ENCODE data around the gene CMTM3.

The CMTM3 gene

DNA sequence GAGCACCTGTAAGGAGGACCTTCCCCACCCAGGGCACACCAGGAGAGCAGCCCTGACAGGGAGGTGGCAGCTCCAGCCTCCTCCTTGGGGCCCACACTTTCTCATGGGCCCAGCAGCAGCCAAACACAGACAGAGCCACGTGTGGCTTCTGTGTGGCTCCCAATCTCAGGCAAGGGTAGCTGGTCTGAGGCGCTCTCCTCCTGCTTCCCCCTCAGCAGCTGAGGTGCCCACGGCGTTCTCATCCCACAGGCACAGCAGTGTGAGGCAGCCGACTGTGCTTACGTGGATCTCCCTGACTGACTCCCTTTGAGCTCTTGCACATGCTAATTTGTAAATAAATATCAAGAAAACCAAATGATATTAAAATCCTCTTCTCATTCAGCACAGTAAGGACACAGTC is 30.9 kb downstream of the CMTM3 start:
- no peak for DNase-seq (ENCODE audit: low spot score)

DNA sequence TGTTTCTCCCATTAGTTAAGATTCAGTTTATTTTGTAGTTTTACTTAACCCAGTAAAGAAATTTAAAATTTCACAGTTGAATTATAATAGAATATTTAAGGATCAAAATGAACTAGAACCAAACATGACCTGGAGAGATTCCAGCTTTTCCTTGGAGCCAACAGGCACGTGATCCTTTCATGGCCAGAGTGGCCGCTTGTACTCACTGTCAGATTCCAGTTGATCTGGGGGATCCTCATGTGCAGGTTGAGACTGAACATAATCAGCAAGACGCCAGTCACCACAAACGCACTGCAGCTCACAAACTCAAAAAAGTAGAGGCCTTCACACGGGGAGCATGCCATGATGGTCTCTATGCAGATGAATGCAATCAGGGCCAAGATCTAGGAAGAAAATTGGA is 31.7 kb downstream of the CMTM3 start:
- peak; percentile 15 for DNase-seq (ENCODE audit: low spot score)

DNA sequence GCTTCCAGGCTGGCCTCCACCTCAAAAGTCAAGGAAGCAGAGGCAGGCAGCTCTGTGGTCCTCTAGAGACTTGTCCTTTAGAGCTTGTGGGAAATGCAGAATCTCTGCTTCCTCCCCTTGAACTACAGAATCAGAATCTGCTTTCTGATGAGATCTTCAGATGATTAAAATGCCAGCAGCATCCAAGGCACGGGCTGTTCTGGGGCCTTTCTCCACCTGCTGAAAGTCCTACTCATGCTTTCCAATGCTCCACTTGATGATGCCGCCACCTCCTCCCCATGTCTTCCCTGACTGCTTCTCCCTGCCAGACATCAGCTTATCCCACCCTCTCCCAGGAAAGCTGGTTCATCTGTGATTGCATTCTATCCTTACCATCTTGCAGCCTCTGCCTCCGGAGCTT is 33.3 kb downstream of the CMTM3 start:
- no peak for DNase-seq (ENCODE audit: low spot score)

DNA sequence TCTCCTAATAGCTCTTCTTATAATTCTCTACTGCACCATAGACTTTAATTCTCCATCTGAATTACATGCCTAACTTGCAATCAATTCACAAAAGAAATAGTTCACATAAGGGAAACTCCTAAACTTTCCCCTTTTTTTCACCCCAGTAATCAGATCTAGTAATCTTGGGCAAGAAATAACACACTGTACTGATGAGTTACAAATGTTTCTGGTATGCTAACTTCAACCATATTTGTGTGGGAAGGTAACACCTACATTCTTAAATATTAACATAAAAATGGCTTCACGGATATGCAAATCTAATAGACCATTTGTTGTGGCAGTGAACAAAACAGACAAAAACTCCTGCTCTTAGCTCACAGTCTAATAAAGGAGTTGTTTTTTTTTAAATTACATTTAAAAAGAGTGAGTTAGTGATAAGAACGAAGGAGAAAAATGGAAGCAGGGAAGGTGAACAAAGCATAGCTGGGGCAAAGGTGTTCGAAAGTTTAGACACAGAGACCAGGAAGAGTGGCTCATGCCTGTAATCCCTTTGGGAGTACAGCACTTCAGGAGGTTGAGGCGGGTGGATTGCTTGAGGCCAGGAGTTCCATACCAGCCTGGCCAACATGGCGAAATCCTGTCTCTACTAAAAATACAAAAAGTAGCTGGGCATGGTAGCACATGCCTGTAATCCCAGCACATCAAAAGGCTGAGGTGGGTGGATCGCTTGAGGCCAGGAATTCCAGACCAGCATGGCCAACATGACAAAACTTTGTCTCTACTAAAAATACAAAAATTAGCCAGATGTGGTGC is 34.8 kb downstream of the CMTM3 start:
- DNase-seq (ENCODE audit: low spot score), result no peak

DNA sequence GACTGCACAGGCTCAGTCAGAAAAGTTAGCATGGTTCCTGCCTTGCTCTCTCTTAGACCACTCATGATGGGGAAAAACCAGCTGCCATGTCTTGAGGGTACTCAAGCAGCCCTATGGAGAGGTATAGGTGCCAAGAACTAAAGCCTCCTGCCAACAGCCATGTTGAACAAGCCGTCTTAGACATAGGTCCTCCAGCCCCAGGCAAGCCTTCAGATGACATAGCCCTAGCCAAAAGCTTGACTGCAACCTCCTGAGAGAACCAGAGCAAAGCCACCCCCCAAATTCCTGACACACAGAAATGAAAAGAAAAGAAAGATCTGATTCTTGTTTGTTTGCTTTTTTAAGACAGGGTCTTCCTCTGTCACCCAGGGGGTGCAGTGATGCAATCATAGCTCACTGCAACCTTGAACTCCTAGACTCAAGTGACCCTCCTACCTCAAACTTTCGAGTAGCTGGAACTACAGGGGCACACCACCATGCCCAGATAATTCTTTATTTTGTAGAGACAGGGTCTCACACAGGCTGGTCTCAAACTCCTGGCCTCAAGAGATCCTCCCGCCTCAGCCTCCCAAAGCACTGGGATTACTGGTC is 36.3 kb downstream of the CMTM3 start:
- DNase-seq (ENCODE audit: low spot score), result no peak

DNA sequence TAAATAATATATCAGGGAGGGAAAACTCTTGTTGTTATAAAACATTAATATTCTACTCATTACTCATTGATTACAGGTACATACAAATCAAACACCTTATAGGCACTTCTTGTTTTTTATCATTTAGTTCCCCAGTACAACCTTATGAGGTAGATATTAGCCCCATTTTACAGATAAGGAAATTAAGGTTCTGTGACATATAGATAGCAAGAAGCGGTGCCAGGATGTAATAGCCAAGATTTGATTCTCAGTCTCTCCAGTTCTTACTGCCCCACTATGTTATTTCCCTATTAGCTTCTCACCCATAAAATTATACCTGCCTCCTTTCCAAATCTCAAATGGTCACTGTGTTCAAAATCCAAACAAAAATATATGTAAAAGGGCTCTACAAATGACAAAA is 36.9 kb downstream of the CMTM3 start:
- DNase-seq (ENCODE audit: low spot score), result no peak

DNA sequence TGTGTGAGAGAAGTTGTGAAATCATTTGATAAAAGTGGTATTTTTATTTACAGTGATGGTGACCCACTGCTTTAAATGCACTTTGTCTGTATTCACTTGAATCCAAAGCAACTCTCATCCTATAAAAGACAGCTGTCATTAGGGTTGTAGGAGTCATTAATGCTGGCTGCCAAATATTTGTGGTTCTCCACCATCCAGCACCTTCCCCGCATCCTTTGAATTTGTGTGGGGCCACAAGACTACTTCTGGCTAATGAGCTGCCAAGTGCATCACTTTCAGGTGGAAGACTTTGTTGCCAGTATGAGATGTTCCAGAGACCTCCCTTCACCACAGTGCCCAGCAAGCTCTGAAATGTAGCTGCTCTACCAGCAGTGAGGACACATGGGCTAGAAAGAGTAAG is 43.4 kb downstream of the CMTM3 start:
- DNase-seq (ENCODE audit: low spot score), result no peak

DNA sequence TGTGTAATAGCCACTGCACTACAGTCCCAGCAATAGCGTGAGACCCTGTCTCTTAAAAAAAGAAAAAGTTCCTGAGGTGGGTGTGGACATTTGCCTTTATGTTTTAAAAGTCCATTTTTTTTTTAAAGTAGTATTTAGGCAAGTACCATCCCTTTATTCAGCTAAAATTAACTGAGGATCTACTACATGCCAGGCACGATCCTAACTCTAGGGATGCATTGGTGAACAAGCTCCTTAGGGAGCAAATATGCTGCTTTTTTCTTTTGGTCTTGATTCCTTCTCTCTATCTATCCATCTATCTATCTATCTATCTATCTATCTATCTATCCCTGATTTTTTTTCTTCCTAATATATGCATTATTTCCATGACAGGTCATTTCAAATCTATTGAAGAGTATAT is 44.7 kb downstream of the CMTM3 start:
- DNase-seq (ENCODE audit: low spot score), result no peak

DNA sequence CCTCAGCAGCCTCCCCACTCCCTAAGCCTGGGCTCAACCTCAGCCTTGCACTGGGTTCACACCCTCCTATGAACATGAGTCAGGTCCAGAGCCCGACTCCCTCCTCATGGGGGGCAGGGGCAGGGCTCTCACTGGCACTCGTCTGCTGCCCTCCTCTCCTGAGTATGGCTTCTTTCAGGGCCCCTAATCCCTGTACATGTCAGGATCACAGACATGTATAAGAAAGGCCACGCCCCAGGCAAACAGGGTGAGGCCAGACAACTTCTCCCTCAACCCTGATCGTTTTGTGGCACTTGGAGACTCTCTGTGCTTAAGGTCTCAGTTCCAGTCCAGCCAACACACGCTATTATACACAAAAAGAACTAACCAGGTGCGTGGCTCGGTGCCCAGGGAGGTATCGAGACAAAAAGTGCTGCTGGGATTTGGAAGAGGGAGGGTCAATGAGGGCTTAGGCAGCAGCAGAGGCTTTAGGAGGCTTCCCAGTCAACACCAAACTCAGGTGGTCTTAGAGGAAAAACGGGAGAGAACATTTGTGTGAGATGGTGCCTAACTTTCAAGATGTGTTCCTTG is 45.2 kb downstream of the CMTM3 start:
- no peak for DNase-seq (ENCODE audit: low spot score)

DNA sequence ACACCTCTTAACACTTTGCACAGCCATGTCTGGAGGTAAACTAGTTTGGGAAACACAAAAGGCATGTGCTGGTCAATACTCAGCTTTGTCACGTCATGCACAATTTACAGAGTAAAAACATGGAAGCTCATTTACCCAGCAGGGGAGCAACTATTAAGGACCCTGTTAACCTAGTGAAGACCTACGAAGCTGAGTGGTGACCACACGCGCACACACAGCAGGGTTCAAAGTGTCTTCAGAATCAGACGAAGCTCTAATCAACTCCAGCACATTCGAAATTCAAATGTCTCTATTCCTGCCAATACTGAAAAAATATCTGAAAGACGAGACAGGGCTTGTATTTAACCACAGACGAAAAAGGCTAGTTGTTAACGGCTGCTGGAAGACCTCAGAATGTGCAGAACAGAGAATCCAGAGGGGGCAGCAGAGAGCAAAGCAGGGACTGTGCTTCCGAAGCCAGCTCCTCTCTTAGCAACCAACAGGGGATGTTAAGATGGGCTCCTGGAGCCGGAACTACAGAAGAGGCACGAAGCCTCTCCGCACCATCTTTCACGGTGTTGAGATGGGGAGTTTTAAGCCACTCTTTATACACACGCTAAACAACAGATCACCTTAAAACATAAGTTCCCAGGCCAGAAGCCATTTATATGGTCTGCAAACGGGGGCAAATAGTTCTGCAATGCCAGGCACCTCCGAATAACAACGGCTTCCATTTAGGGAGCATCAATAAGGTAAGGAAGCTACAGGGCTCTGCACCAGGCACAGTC is 46.4 kb downstream of the CMTM3 start:
- DNase-seq (ENCODE audit: low spot score), result peak; percentile 95

DNA sequence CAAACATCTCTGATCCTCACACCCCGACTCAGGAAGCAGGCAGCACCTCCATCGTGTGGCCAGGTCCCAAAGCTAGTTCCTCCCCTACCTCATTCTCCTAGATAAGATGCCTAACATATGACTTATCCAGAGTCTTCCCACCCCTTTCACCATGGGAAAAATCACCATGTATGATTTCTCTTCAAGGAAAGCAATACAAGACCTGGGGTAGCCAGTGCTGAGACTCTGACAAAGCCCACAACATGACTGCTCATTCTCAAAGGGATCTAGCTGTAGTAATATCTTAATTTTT is 46.9 kb downstream of the CMTM3 start:
- DNase-seq (ENCODE audit: low spot score), result no peak

DNA sequence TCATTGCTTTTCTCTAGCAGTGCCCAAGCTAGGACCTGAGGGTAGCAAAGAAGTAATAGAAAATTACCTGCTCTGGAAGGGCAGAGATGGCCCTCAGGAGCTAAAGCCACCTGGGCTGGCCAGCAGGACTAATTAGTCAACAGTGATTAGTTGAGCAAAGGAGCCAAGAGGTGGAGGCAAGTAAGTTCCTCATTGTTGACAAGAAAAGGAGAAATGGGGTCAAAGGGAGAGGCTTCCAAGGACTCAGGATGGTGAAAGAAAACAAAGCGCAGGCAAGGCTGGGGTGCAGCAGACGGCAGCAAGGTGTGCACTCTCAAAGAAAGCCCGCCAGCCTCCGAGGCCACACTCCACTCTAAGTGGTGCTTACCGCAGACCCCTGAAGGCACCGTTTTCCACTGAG is 47.5 kb downstream of the CMTM3 start:
- DNase-seq (ENCODE audit: low spot score), result peak; percentile 10

DNA sequence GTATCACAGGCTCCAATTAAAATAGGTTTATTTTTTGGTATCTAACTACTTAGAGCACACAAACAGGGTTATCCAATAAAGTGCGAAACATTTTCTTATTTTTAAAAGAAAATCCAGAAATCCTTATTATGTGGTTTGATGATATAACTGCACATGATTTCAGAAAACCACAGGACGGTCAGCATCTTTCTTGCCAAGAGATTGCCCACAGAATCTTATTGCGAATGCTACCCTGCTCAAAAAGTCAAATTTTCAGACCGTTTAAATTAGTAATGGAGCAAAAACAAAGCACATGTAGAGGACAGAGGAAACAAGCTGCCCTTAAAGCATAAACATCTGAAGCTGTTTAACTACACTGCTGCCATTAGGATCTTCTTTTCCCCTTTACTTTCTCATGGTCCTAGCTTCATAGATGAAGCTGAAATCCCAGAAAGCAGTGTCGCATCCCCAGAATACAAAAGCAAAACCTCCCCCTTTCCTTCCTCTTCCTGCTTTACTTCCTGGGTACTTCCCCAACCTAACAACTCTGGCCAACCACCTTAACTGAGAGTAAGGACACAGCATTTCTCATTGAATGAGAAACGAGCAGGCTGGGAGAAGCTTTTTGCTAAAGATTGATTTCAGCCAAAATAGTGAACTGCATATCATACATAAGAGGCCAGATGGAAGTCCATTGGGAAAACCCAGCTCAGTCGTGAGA is 48.3 kb downstream of the CMTM3 start:
- DNase-seq (ENCODE audit: low spot score), result no peak

DNA sequence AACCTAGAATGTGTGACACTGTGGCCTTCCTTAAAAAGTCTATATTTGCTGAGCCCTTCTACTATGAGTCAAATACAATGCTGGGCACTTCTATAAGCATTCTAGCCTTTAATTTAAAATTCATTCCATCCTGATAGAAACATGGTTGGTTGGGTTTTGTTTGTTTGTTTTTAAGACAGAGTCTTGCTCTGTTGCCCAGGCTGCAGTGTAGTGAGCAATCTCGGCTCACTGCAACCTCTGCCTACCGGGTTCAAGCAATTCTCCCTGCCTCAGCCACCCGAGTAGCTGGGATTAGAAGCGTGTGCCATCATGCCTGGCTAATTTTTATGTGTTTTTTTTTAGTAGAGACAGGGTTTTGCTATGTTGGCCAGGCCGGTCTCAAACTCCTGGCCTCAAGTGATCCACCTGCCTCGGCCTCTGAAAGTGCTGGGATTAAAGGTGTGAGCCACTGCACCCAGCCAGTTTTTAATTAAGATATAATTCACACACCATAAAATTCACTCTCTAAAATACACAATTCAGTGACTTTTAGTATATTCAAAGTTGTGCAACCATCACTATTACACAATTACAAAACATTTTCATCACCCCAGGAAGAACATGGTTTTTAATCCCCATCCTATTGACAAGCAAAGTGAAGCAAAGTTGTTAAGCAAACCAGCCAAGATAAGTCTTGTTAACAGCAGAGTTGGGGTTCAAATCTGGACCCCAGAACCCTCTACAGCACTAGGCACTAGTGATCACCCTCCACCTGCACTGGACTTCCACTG is 49.3 kb downstream of the CMTM3 start:
- DNase-seq (ENCODE audit: low spot score), result no peak

DNA sequence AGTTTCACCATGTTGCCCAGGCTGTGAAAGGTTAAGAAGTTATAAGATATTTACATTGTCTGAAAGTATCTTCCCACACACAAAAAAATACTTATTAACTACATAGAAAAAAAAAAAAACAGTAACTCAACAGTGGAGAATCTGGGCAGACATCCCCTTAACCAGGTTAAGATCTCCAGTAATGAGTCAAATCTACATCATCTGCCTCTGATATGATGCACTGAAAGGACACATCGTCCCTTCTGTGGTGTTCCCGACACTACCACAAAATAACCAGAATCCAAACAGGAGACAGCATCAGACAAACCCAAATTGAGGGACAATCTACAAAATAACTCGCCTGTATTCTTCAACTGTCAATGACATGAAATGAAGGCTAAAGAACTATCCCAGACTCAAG is 52.0 kb downstream of the CMTM3 start:
- DNase-seq (ENCODE audit: low spot score), result no peak

DNA sequence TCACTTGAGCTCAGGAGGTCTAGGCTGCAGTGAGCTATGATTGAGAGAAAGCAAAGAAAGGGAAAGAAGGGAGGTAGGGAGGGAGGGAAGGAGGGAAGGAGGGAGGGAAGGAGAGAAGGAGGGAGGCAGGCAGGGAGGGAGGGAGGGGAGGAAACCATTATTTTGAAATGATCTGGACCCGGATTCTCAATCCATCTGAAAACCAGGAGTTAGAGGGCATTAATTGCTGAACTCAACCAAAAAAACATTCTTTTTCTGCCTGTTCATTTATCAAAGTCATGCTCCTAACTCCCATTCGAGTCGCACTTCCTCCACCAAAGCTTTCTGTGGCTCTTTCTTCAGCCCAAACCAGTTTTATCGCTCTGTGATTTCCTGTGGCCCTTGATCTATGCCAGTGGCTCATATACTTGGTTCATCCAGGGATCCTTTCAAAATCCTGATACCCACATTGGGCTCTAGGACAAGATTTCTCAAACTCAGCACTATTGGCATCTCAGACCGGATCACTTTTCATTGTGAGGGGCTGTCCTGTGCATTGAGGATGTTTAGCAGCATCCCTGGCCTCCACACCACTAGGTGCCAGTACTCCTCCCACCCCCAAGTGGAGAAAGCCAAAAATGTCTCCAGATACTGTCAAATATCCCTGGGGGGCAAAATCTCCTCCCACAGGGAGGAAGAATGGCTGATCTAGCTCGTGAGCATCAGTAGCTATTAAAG is 53.8 kb downstream of the CMTM3 start:
- DNase-seq (ENCODE audit: low spot score), result no peak

DNA sequence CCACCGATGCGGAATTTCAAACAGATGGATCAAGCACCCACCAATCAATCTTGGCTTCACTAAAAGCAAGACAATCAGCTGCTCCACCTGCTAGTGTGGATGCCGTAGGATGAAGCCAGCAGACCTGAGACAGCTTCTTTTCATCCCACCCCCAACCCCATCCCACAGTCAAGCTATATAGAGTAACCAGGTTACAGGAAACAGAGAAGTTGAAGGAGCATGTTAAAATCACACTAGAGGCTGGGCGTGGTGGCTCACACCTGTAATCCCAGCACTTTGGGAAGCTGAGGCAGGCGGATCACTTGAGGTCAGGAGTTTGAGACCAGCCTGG is 54.3 kb downstream of the CMTM3 start:
- DNase-seq (ENCODE audit: low spot score), result no peak

DNA sequence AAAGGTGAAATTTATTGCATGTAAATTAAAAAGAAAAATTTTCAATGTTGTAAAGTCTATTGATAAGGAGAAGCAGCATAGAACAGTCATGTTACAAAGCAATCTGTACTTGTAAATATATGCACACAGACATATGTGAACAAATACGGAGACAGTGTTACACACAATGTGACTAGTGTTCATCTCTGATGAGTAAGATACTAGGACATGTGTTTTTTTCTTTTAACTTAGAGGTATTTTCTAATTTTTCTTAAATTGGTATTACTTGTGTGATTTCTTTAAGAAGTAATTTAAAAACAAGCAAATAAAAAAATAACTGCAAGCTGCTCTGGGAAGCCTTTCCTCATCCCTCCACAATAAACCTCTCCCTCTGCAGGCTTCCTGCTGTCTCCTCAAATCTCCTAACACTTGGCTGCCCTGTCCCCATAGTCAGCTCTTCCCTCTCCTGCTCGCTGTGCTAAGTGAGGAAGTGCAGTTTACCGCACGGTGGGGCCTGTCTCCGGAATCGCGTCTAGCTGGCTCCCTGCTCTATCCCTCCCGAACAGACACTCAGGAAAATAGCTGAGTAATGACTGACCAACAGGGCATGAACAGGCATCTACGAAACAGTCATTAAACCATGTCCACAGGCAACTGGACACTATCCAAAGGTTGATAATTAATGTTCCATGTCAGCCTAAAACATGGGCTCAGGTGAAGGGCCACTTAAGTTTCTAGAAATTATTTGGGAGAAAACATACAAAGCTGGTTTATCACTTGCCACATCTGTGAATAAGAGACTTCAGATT is 56.1 kb downstream of the CMTM3 start:
- peak; percentile 87 for DNase-seq (ENCODE audit: low spot score)

DNA sequence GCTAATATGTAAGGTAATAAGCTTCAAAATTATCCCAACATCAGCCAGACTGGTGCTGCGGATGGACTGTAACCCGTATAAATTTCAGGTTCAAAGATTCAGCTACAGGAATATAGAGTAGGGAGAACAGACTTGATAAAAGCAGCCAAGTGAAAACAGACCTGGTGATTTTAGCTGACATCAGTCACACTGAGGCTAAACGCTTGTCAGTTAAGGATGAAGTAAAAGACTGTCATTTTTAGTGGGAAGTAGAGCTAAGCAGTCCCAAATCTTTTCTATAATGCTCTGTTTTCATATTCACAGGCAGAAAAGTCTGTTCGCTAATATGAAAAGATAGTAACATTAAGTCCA is 56.7 kb downstream of the CMTM3 start:
- peak; percentile 49 for DNase-seq (ENCODE audit: low spot score)

DNA sequence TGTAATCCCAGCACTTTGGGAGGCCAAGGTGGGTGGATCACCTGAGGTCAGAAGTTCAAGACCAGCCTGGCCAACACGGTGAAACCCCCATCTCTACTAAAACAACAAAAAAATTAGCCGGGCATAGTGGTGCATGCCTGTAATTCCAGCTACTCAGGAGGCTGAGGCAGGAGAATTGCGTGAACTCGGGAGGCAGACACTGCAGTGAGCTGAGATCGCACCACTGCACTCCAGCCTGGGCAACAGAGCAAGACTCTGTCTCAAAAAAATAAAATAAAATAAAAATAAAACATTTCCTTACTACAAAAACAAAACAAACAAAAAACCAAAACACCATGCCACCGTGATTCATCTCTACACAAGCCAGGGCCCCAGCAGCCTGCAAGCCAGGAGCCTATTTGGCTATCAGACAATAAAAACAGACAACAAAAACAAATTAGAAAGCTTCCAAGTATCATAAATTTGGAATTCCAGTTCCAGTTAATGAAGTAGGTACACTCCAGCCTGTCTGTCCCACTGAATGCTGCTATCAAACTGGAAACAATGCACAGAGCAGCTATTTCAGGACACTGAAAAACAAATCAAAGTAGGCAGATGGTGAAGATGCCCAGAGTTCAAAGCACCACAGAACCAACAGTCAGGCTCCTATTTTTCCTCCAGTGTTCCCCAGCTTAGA is 57.3 kb downstream of the CMTM3 start:
- peak; percentile 31 for DNase-seq (ENCODE audit: low spot score)

All from cerebellar cortex (tissue), 1 donor.